G401 (cell line): ENCODE data around the gene PTGER4. TPM values are rescaled to one million over a fixed set of nuclear protein-coding genes. Genes with fewer than 3 reads are reported as not detected.
A peak's percentile ranks its signal among the peaks of the same experiment; 100 is the strongest.

Experiments used
- DNase-seq: peaks from one replicate; pipeline ENCODE4 v3.0.0-alpha.2; 2015; ENCODE audit warnings: low spot score
- in situ Hi-C: cut with HindIII; loops from 2 replicates; pipeline ENCODE4 v1.10.0; 2016; ENCODE audit warnings: low sequenced_read_pairs, mixed read lengths
- total RNA-seq: library from RNA; depleted of rRNA; stranded (reverse); fragments of >200 nt; shearing (Covaris generic); gene quantifications from 2 replicates; pipeline ENCODE4 v1.2.3, GENCODE V29; 2014

Gene PTGER4
- total RNA-seq, 1 experiment from 2014 or later, result not detected

GRCh38 chr5:40666657-40667056 is 13.1 kb upstream of the PTGER4 start:
- DNase-seq, result no peak
- in situ Hi-C loops, result no loop called here

GRCh38 chr5:40667161-40667663 is 12.5 kb upstream of the PTGER4 start:
- in situ Hi-C loops, result no loop called here
- no peak for DNase-seq

GRCh38 chr5:40669606-40670390 is 9.9 kb upstream of the PTGER4 start:
- in situ Hi-C loops, result no loop called here
- no peak for DNase-seq

GRCh38 chr5:40672425-40672824 is 7.3 kb upstream of the PTGER4 start:
- no peak for DNase-seq
- in situ Hi-C loops, result no loop called here

- DNase-seq, result no peak
- in situ Hi-C loops, result no loop called here
These were observed 5.0 kb upstream of the PTGER4 start for GRCh38 chr5:40674661-40675235.

- in situ Hi-C loops, result no loop called here
- no peak for DNase-seq
These were observed 4.2 kb upstream of the PTGER4 start for GRCh38 chr5:40675396-40676133.

GRCh38 chr5:40676613-40677343 is 2.9 kb upstream of the PTGER4 start:
- in situ Hi-C loops, result no loop called here

GRCh38 chr5:40677456-40677855 is 2.3 kb upstream of the PTGER4 start:
- in situ Hi-C loops, result no loop called here

More at GRCh38 chr5:40676613-40677343, 2.9 kb upstream of the PTGER4 start:
- no peak for DNase-seq

GRCh38 chr5:40678026-40678425 is 1.7 kb upstream of the PTGER4 start:
- no peak for DNase-seq
- in situ Hi-C loops, result no loop called here

More at GRCh38 chr5:40677456-40677855, 2.3 kb upstream of the PTGER4 start:
- no peak for DNase-seq

- no peak for DNase-seq
These were observed 1.1 kb upstream of the PTGER4 start for GRCh38 chr5:40678460-40679147.

GRCh38 chr5:40679148-40679912 is 385 bp upstream of the PTGER4 start:
- in situ Hi-C loops, result no loop called here
- peak; percentile 12 for DNase-seq

More at GRCh38 chr5:40678460-40679147, 1.1 kb upstream of the PTGER4 start:
- in situ Hi-C loops, result no loop called here

- no peak for DNase-seq
These were observed 1.1 kb downstream of the PTGER4 start for GRCh38 chr5:40680741-40681362.

GRCh38 chr5:40681363-40682153 is 1.8 kb downstream of the PTGER4 start:
- no peak for DNase-seq
- in situ Hi-C loops, result no loop called here

More at GRCh38 chr5:40680741-40681362, 1.1 kb downstream of the PTGER4 start:
- in situ Hi-C loops, result no loop called here

- in situ Hi-C loops, result no loop called here
- no peak for DNase-seq
These were observed 2.7 kb downstream of the PTGER4 start for GRCh38 chr5:40682154-40683017.

- no peak for DNase-seq
- in situ Hi-C loops, result no loop called here
These were observed 3.6 kb downstream of the PTGER4 start for GRCh38 chr5:40683305-40683704.

GRCh38 chr5:40685193-40685592 is 5.5 kb downstream of the PTGER4 start:
- in situ Hi-C loops, result no loop called here
- DNase-seq, result no peak
